GM15510 (cell line): Measurements from ENCODE around the gene CACNB4.

Experiments used
- POLR2A ChIP-seq: IDR thresholded peaks from 3 replicates; pipeline ENCODE4 v1.6.1; 2011; ENCODE audit warnings: borderline replicate concordance; ENCODE audit not compliant: insufficient read length; ENCODE audit errors: extremely low read depth

Gene CACNB4

GRCh38 chr2:151862700-151863099 lies 236.1 kb downstream of the CACNB4 start:
- no peak for TF ChIP-seq POLR2A

- no peak for TF ChIP-seq POLR2A
These were observed 237.7 kb downstream of the CACNB4 start for GRCh38 chr2:151861174-151861573.

- TF ChIP-seq POLR2A = no peak
These were observed 238.2 kb downstream of the CACNB4 start for GRCh38 chr2:151860613-151861146.

GRCh38 chr2:151860210-151860609 lies 238.6 kb downstream of the CACNB4 start:
- TF ChIP-seq POLR2A = no peak

GRCh38 chr2:151857650-151858049 lies 241.2 kb downstream of the CACNB4 start:
- no peak for TF ChIP-seq POLR2A

GRCh38 chr2:151855111-151855510 lies 243.7 kb downstream of the CACNB4 start:
- no peak for TF ChIP-seq POLR2A

GRCh38 chr2:151853070-151853758 lies 245.6 kb downstream of the CACNB4 start:
- no peak for TF ChIP-seq POLR2A

GRCh38 chr2:151852260-151853069 lies 246.4 kb downstream of the CACNB4 start:
- no peak for TF ChIP-seq POLR2A

- TF ChIP-seq POLR2A = no peak
These were observed 247.1 kb downstream of the CACNB4 start for GRCh38 chr2:151851761-151852160.

GRCh38 chr2:151849413-151850010 lies 249.3 kb downstream of the CACNB4 start:
- TF ChIP-seq POLR2A = no peak

- TF ChIP-seq POLR2A = no peak
These were observed 253.0 kb downstream of the CACNB4 start for GRCh38 chr2:151845884-151846283.

GRCh38 chr2:151845481-151845880 lies 253.4 kb downstream of the CACNB4 start:
- no peak for TF ChIP-seq POLR2A

- no peak for TF ChIP-seq POLR2A
These were observed 254.5 kb downstream of the CACNB4 start for GRCh38 chr2:151844211-151844896.

GRCh38 chr2:151843691-151844061 lies 255.2 kb downstream of the CACNB4 start:
- no peak for TF ChIP-seq POLR2A

- TF ChIP-seq POLR2A = no peak
These were observed 255.8 kb downstream of the CACNB4 start for GRCh38 chr2:151842830-151843690.

- no peak for TF ChIP-seq POLR2A
These were observed 257.8 kb downstream of the CACNB4 start for GRCh38 chr2:151841047-151841424.
